Stimulated activated naive CD8-positive, alpha-beta T cell treated with anti-CD3 and anti-CD28 coated beads, Interleukin-15, Interleukin-2, amounts not matched to agents 100 ng/mL and 50 ng/mL, for 24 hours (primary cell): Measurements from ENCODE around the gene SCFD2.
"Not testable (repeated sequence)": the region's sequence is repeated elsewhere in the genome, so short reads cannot be mapped to it uniquely, and the experiment has no call there.

ENCODE experiments used
- H3K27ac Mint-ChIP-seq: one replicate; pipeline ENCODE4 v1.8.0; 2021; ENCODE audit warnings: mild to moderate bottlenecking, mixed read lengths
- H3K27me3 Mint-ChIP-seq: one replicate; pipeline ENCODE4 v1.8.0; 2021; ENCODE audit warnings: mixed read lengths
- H3K36me3 Mint-ChIP-seq: one replicate; pipeline ENCODE4 v1.8.0; 2021; ENCODE audit warnings: low read depth, mixed read lengths
- H3K4me1 Mint-ChIP-seq: one replicate; pipeline ENCODE4 v1.8.0; 2021; ENCODE audit warnings: low read depth, mixed read lengths
- H3K4me3 Mint-ChIP-seq: one replicate; pipeline ENCODE4 v1.8.0; 2021; ENCODE audit warnings: mild to moderate bottlenecking, mixed read lengths
- H3K9me3 Mint-ChIP-seq: one replicate; pipeline ENCODE4 v1.8.0; 2021; ENCODE audit warnings: mixed read lengths

Gene SCFD2

DNA sequence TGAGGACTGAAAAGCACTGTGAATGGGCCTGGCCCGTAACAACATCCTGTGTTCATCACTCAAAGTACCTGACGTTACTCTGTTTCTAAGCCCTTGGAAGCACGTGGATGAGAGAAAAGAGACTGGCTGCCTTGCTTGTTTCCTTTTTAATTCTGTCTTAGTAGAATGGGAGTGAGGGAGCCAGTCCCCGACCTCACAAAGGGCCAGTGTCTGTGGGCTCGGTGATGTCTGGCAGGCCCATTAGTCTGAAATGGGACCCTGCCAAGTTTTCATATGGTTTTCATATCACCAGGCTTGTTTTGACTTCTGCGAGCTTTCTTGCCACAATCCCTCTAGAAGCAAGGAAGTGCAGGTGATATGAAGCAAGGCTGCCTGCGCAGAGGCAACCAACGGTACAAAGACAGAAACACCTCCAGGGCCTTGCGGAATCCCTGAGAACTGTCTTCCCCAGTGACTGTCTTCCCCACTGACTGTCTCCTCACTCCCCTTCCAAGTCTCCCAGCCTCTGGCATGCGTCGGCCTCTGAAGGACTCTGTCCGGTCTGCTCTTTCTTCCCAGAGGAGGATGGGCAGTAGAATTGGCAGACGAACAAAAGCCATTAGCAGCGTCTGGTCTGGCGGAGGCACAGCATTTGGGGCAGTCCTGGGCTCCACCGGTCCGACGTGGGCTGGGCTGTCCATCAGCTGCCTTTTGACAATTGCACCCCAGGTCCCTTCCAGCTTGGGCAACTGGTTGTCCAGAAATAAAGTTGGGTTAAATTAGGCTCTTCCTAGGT lies 524.0 kb downstream of the SCFD2 start:
- Mint-ChIP-seq H3K27me3 (peaks cover 12% of the 10 kb centered on the region), H3K4me3 (no peak overlapping the region), H3K9me3 (no peaks in the 10 kb centered on the region), H3K36me3 (no peaks in the 10 kb centered on the region), H3K4me1 (peaks cover 7% of the 10 kb centered on the region), H3K27ac (no peak overlapping the region)

DNA sequence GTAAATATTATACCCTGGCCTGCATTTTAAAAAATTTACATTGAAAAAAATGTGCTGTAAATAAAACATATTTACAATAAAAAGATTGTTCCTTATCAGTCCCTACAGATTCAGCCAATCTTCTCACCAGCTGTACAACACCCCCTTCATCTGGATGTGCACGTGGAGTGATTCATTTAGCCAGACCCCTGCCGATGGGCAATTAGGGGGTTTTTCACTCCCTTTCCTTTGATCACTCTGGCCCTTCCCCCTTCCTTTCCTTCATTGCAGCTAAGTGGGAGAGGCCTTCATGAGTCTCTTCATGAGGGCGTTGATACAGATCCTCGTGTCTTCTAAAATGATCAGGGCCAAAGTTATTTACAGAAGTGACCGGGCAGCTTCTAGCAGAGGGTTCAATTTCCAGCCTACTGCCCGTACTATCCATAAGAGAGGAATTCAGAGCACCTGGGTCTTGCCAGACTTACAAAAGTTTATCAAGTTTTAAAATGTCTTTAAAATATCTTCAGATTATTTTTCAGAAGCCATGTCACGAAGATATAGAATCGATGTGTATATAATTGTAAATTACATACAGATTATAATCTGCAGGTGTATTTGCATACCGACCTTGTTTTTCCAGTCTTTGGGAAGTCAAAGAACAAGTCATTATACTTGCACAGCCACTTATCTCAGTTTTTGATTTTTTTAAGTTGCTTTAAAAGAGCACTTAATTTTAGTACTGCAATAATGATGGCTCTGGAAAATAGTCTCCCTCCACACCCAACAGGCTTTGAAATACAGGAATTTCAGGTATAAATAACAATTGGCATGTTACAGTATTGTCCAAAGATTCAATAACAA lies 525.1 kb downstream of the SCFD2 start:
- H3K27me3 Mint-ChIP-seq, result peaks cover 13% of the 10 kb centered on the region
- no peaks in the 10 kb centered on the region for H3K36me3 Mint-ChIP-seq
- no peaks in the 10 kb centered on the region for H3K9me3 Mint-ChIP-seq
- H3K4me3 Mint-ChIP-seq, result no peak overlapping the region
- H3K27ac Mint-ChIP-seq, result no peak overlapping the region
- peaks cover 7% of the 10 kb centered on the region for H3K4me1 Mint-ChIP-seq

DNA sequence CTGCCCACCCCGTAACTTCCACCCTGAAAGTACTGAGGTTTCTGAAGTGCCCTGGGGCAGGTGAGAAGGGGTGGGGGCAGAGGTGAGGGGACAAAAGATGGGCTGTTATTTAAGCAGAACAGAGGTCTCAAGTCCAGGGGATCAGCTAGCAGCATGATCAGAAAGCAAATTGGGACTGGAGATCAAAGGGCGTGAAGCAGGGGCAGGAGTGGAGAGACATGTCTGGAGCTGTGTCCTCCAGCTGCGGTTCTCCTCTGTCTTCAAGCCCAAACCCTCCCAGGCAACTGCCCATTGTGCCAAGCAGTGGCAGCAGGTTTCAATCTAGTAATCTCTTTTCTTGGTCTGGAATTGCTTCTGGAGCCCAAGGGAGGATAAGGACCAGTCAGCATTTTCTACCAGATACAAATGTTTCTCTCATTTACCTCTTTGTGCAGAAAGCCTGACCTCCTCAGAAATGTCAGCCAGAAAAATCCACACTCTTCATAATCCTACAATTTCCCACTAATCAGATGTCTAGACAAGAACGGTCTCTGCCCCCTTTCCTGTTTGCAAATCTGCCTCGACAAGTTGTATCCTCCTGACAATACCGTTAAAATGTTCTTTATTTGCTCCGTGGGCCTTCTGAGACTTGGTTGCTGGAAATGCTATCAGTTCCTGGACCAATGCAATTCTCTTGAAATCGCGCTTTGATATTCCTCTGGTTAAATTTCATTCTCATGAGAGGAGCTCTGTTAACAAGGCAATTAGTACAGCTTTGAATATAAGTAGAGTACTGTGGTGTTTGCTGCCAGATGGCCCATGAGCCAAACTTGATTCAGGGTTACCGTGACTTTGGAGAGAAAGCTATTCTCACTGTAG lies 526.9 kb downstream of the SCFD2 start:
- Mint-ChIP-seq H3K9me3 (no peaks in the 10 kb centered on the region), H3K27me3 (peaks cover 13% of the 10 kb centered on the region), H3K27ac (no peak overlapping the region), H3K36me3 (no peaks in the 10 kb centered on the region), H3K4me1 (peaks cover 6% of the 10 kb centered on the region), H3K4me3 (no peak overlapping the region)

DNA sequence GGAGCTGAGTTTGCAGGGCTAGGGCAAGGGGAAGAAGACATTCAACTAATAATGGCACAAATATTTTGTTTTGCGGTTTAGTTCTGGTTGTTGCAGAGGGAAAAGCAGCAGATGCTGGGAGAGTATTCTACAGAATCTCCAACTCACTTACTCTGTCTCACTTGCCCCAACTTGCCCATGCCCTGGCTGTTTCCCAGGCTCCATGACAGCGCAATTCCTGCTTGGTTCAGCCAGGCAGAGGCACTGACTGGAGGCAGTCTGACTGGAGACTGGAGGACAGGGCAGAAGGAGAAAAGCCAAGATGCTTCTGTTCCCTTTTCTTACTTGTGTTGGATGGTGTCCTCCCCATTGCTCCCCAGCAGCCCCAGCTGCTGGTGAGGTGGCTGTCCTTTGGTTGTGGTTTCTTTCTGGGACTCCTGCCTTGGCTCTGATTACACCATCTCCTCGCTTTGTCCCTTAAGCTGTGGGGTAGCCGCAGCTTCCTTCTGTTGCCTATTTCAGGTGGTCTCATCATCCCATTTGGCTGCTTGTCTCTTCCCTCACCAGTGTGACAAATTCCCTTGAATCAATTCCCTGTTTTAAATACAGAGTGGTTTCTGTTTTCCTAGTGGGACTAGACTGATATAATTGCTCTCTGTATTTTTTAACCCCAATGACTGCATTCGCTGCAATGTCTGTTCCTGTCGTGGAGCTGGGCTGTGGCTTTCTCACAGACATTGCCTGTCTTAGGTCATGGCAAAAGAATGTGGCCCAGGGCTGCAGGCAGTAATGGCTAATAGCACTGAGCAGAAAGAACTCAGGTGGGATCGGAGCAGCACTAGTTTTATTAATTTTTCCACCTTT lies 527.9 kb downstream of the SCFD2 start:
- Mint-ChIP-seq H3K27ac (no peak overlapping the region), H3K4me1 (no peaks in the 10 kb centered on the region), H3K27me3 (peaks cover 13% of the 10 kb centered on the region), H3K4me3 (no peak overlapping the region), H3K9me3 (no peaks in the 10 kb centered on the region), H3K36me3 (no peaks in the 10 kb centered on the region)

DNA sequence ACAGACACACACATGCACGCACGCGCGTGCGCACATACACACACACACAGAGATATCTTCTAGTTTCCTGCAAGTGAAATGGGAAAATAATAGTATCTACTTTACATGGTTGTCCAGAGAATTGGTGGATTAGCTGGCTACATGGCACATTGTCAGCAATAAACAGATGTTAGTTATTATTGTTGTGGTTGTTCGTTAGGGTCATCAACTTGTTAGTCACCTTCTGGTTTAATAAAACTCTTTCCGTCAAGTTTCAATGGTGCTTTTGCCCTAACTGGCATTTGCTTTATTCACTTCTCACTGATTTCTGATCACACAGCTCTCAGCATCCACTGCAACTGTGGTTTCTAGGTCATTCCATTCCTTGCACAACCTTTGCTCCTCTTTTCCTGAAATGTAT lies 529.2 kb downstream of the SCFD2 start:
- Mint-ChIP-seq H3K27me3 (peaks cover 22% of the 10 kb centered on the region), H3K27ac (no peak overlapping the region), H3K9me3 (no peaks in the 10 kb centered on the region), H3K36me3 (no peaks in the 10 kb centered on the region), H3K4me1 (no peaks in the 10 kb centered on the region), H3K4me3 (no peak overlapping the region)

DNA sequence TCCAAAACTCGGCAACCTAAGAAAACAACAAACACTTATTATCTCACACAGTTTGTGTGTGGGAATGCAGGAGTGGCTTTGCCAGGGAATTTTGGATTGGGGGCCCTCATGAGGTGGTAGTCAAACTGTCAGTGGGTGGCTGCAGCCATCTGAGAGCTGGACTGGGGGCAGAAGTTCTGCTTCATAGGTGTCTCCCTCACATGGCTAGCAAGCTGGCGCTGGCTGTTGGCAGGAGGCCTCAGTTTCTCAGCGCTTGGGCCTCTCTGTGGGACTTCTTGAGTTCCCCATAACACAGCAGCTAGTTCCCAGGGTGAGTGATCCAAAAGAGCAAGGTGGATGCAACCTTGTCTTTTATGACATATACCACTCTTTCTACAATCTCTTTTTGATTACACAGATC lies 529.7 kb downstream of the SCFD2 start:
- H3K36me3 Mint-ChIP-seq, result no peaks in the 10 kb centered on the region
- no peaks in the 10 kb centered on the region for H3K4me1 Mint-ChIP-seq
- H3K27me3 Mint-ChIP-seq, result peaks cover 22% of the 10 kb centered on the region
- no peaks in the 10 kb centered on the region for H3K9me3 Mint-ChIP-seq
- no peak overlapping the region for H3K27ac Mint-ChIP-seq
- H3K4me3 Mint-ChIP-seq, result no peak overlapping the region

DNA sequence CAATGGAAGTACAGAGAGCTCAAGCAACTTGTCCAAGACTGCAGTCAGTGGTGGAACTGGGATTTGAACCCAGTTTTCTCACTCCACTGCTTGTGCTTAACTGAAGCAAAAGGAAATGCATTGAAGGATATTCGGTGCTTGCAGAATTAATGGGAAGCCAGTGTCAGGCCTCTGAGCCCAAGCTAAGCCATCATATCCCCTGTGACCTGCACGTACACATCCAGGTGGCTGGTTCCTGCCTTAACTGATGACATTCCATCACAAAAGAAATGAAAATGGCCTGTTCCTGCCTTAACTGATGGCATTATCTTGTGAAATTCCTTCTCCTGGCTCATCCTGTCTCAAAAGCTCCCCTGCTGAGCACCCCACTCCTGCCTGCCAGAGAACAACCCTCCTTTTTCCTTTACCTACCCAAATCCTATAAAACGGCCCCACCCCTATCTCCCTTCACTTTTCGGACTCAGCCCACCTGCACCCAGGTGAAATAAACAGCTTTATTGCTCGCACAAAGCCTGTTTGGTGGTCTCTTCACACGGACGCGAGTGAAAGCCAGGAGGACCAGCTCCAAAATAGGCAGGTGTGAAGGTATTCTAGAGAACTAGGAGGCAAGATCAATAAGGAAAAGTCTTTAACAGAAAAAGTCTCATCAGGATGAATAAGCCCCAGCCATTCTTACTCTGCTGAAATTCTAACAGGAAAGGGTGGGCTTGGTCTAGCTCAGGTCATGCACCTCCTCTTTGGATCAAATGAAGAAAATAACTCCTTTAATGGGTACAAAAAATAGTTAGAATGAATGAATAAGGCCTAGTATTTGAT lies 531.0 kb downstream of the SCFD2 start:
- H3K27me3 Mint-ChIP-seq, result peaks cover 22% of the 10 kb centered on the region
- not testable (repeated sequence) for H3K4me1 Mint-ChIP-seq, H3K27ac Mint-ChIP-seq, H3K36me3 Mint-ChIP-seq, H3K9me3 Mint-ChIP-seq, H3K4me3 Mint-ChIP-seq

DNA sequence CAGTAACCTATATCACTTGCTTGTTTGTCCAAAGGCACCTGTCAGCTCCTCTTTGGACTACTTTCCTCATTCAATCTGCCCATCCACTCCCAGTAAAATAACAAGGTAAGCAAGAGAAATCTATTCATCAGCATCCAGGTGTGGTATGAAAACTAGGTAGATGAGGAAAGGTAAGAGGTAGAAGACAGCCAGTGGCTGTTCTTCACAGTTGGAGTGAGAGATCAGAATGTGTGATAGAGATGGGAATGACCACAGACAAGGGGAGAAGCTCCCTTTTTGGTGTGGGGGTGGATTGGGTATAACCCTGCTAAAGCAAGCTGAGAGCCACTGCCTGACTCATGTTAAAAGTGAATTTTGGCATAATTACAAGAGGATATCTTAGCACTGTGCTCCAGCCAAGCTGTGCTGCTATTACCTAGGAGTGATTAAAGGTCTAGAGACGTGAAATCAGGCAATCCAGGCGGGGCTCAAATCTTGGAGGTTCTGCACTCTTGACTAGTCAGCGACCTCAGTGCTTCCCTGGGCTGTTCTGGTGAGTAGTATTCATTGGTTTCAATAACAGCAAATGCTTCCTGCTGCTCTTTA lies 531.8 kb downstream of the SCFD2 start:
- Mint-ChIP-seq H3K9me3 (no peaks in the 10 kb centered on the region), H3K27me3 (peaks cover 22% of the 10 kb centered on the region), H3K4me1 (no peaks in the 10 kb centered on the region), H3K36me3 (no peaks in the 10 kb centered on the region), H3K4me3 (no peak overlapping the region), H3K27ac (no peak overlapping the region)

DNA sequence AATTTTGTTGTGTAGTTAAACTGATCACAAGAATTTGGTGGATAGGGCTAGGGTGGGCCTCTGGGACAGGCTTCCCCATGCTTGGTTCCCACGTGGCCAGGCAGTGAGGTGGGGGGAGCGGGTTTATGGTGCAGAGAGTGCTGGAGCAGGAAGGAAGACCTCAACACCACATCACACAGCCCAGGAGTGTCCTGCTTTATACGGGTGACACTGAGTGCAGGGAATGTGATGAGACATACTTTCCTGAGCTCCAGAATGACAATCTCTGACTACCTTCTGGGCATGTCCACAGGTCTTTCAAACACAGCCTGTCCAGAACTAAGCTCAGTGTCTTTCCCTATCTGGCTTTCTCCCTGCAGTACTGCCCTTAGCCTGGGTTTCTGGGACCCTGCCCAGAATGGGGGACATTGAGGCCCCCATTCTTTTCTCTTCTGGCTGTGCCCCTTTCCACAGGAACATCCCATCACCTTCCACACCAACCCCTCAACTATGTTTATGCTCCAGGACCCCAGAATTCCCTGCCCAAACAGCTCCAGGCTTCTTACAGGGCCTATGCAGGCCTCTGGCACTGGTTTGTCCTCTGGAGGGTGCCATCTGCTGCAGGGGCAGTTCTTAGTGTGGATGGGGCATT lies 540.3 kb downstream of the SCFD2 start:
- Mint-ChIP-seq H3K9me3 (peaks cover 5% of the 10 kb centered on the region), H3K4me3 (no peak overlapping the region), H3K36me3 (no peaks in the 10 kb centered on the region), H3K27ac (no peak overlapping the region), H3K27me3 (no peaks in the 10 kb centered on the region), H3K4me1 (peaks cover 27% of the 10 kb centered on the region)

DNA sequence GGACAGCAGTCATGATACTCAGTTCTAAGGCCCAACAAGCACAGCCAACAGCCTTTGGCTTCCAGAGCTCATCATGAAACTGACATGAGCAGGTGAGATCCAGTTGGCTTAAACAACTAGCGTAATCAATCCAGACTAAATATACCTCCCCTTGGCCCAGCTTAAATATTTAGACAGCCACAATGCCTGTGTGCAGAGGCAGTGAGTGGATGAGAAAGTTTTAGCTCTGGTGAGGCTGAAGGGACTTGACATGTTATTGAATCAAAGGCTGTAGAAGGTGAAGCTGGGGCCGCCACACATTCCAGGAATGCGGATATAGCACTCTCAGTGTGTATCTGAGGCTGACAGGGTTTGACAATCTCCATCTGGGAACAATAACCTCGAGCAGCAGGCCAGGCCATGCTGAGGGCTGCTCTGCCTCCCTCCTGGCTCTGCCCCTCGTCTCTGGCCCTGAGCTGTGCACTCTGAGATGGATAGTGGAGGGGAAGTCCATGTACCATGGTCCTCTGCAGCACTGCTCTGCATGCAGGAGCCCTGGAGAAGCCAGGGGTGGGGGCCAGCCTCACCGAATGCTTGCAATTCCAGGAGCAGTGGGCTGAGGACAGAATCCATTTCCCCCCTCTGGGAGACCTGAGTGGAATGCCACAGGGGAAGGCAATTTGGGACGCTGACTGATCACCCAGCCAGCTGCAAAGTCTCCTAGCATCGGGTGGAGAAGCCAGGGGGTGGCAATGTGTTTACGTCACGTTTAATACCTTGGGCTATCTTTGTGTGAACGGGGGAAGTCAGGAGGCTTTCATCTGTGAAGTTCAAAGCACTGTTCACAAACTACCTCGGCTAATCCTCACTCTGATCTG lies 541.0 kb downstream of the SCFD2 start:
- Mint-ChIP-seq H3K9me3 (peaks cover 5% of the 10 kb centered on the region), H3K27me3 (no peaks in the 10 kb centered on the region), H3K36me3 (no peaks in the 10 kb centered on the region), H3K4me1 (peaks cover 27% of the 10 kb centered on the region), H3K27ac (no peak overlapping the region), H3K4me3 (no peak overlapping the region)

DNA sequence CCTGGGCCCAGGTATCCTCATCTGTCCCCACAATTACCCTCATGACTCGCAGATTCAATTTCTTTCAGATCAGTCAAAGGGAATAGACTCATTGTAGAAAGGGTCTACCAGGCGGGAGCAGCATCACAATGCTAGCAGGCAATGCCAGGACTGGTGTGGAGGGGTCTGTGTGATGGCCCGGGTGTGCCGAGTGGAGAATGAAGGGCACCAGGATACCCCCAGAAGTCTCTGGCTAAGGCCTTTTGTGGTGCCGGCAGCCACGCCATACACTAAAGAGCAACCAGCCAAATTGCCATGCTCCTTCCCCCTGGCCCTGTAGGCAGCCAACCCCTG lies 541.6 kb downstream of the SCFD2 start:
- no peaks in the 10 kb centered on the region for H3K27me3 Mint-ChIP-seq
- H3K36me3 Mint-ChIP-seq, result no peaks in the 10 kb centered on the region
- H3K4me3 Mint-ChIP-seq, result no peak overlapping the region
- peaks cover 27% of the 10 kb centered on the region for H3K4me1 Mint-ChIP-seq
- H3K9me3 Mint-ChIP-seq, result peaks cover 5% of the 10 kb centered on the region
- no peak overlapping the region for H3K27ac Mint-ChIP-seq

DNA sequence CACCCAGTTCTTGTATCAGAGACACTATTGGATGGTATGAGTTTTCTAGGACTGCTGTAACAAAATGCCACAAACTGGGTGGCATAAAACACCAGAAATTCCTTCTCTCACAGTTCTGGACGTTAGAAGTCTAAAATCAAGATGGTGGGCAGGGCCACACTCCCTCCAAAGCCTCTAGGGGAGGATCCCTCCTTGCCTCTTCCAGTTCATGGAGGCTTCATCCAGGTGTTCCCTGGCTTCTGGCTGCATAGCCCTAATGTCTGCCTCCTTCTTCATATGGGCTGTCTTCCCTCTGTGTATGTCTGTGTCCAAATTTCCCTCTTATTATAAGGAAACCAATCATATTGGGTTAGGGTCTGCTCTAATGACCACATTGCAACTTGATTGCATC lies 542.2 kb downstream of the SCFD2 start:
- H3K27ac Mint-ChIP-seq, result peak overlapping the region; percentile 43
- no peak overlapping the region for H3K4me3 Mint-ChIP-seq
- no peaks in the 10 kb centered on the region for H3K27me3 Mint-ChIP-seq
- peaks cover 27% of the 10 kb centered on the region for H3K4me1 Mint-ChIP-seq
- peaks cover 5% of the 10 kb centered on the region for H3K9me3 Mint-ChIP-seq
- H3K36me3 Mint-ChIP-seq, result no peaks in the 10 kb centered on the region
